SK-MEL-5 (cell line): ENCODE measurements around the gene TCF23. TPM values are rescaled to one million over a fixed set of nuclear protein-coding genes. Genes with fewer than 3 reads are reported as not detected.

Experiments
- DNase-seq: peaks from one replicate; pipeline ENCODE4 v3.0.0-alpha.2; 2016; ENCODE audit warnings: low read depth, low spot score
- in situ Hi-C: cut with HindIII; loops from 2 replicates; pipeline ENCODE4 v1.10.0; 2016; ENCODE audit warnings: low sequenced_read_pairs, high pct_unique_total_duplicates, low pct_unique_long_range_greater_than_20kb
- total RNA-seq: library from RNA; depleted of rRNA; stranded (reverse); fragments of >200 nt; shearing (Covaris generic); gene quantifications from 2 replicates; pipeline ENCODE4 v1.2.3, GENCODE V29; 2014

The TCF23 gene
- total RNA-seq, 1 experiment from 2014 or later = not detected

- no peak for DNase-seq
- in situ Hi-C loops = no loop called here
Observed at GRCh38 chr2:27147935-27148334, 869 bp upstream of the TCF23 start.

GRCh38 chr2:27149570-27150405 lies 984 bp downstream of the TCF23 start:
- no peak for DNase-seq
- in situ Hi-C loops = no loop called here

- DNase-seq = no peak
- in situ Hi-C loops = no loop called here
Observed at GRCh38 chr2:27150639-27151230, 1.9 kb downstream of the TCF23 start.

- DNase-seq = peak; percentile 22
- in situ Hi-C loops = no loop called here
Observed at GRCh38 chr2:27152102-27152795, 3.4 kb downstream of the TCF23 start.

- DNase-seq = no peak
- in situ Hi-C loops = no loop called here
Observed at GRCh38 chr2:27152796-27153464, 4.1 kb downstream of the TCF23 start.

- in situ Hi-C loops = no loop called here
- no peak for DNase-seq
Observed at GRCh38 chr2:27154488-27154887, 5.7 kb downstream of the TCF23 start.

GRCh38 chr2:27155069-27155520 lies 6.3 kb downstream of the TCF23 start:
- in situ Hi-C loops = no loop called here
- DNase-seq = no peak

GRCh38 chr2:27158468-27158867 lies 9.7 kb downstream of the TCF23 start:
- in situ Hi-C loops = no loop called here
- no peak for DNase-seq

GRCh38 chr2:27159271-27159670 lies 10.5 kb downstream of the TCF23 start:
- no peak for DNase-seq
- in situ Hi-C loops = no loop called here

- no peak for DNase-seq
- in situ Hi-C loops = no loop called here
Observed at GRCh38 chr2:27160191-27160590, 11.4 kb downstream of the TCF23 start.

GRCh38 chr2:27162151-27163121 lies 13.6 kb downstream of the TCF23 start:
- in situ Hi-C loops = no loop called here
- DNase-seq = peak; percentile 22

GRCh38 chr2:27164960-27165763 lies 16.4 kb downstream of the TCF23 start:
- in situ Hi-C loops = no loop called here
- DNase-seq = no peak

- DNase-seq = no peak
- in situ Hi-C loops = no loop called here
Observed at GRCh38 chr2:27170581-27171337, 22.0 kb downstream of the TCF23 start.

GRCh38 chr2:27171351-27171848 lies 22.6 kb downstream of the TCF23 start:
- in situ Hi-C loops = no loop called here
- DNase-seq = no peak

GRCh38 chr2:27174638-27175037 lies 25.8 kb downstream of the TCF23 start:
- in situ Hi-C loops = no loop called here
- DNase-seq = no peak
